HG03097 (cell line): ENCODE measurements around the gene LRRC28.

Experiments used
- ATAC-seq: cut with Tn5 transposase; IDR thresholded peaks from one replicate; pipeline ENCODE4 v1.9.1; 2021; ENCODE audit not compliant: unreplicated experiment, low FRiP score

The LRRC28 gene

GRCh38 chr15:99432271-99433025, 181.2 kb downstream of the LRRC28 start:
- ATAC-seq, result no peak

GRCh38 chr15:99433026-99433756, 181.9 kb downstream of the LRRC28 start:
- no peak for ATAC-seq

- no peak for ATAC-seq
These were observed 182.6 kb downstream of the LRRC28 start for GRCh38 chr15:99433757-99434450.

GRCh38 chr15:99434506-99435112, 183.3 kb downstream of the LRRC28 start:
- ATAC-seq, result no peak

GRCh38 chr15:99435113-99435695, 183.9 kb downstream of the LRRC28 start:
- ATAC-seq, result no peak

- ATAC-seq, result no peak
These were observed 184.7 kb downstream of the LRRC28 start for GRCh38 chr15:99435877-99436541.

- no peak for ATAC-seq
These were observed 185.4 kb downstream of the LRRC28 start for GRCh38 chr15:99436542-99437314.

- ATAC-seq, result no peak
These were observed 186.3 kb downstream of the LRRC28 start for GRCh38 chr15:99437315-99438223.

- ATAC-seq, result no peak
These were observed 186.9 kb downstream of the LRRC28 start for GRCh38 chr15:99438224-99438585.

GRCh38 chr15:99438691-99439523, 187.6 kb downstream of the LRRC28 start:
- no peak for ATAC-seq

GRCh38 chr15:99439524-99439835, 188.2 kb downstream of the LRRC28 start:
- ATAC-seq, result no peak

GRCh38 chr15:99440029-99440428, 188.7 kb downstream of the LRRC28 start:
- no peak for ATAC-seq
